ENCODE results near the gene NSF. TPM values are rescaled to one million over a fixed set of nuclear protein-coding genes. Genes with fewer than 3 reads are reported as not detected.
"Not testable (repeated sequence)": the region's sequence is repeated elsewhere in the genome, so short reads cannot be mapped to it uniquely, and the experiment has no call there.

The NSF gene
- 10 to 100 TPM; 21.0 to 33.7 (median 28.0) TPM for total RNA-seq

DNA sequence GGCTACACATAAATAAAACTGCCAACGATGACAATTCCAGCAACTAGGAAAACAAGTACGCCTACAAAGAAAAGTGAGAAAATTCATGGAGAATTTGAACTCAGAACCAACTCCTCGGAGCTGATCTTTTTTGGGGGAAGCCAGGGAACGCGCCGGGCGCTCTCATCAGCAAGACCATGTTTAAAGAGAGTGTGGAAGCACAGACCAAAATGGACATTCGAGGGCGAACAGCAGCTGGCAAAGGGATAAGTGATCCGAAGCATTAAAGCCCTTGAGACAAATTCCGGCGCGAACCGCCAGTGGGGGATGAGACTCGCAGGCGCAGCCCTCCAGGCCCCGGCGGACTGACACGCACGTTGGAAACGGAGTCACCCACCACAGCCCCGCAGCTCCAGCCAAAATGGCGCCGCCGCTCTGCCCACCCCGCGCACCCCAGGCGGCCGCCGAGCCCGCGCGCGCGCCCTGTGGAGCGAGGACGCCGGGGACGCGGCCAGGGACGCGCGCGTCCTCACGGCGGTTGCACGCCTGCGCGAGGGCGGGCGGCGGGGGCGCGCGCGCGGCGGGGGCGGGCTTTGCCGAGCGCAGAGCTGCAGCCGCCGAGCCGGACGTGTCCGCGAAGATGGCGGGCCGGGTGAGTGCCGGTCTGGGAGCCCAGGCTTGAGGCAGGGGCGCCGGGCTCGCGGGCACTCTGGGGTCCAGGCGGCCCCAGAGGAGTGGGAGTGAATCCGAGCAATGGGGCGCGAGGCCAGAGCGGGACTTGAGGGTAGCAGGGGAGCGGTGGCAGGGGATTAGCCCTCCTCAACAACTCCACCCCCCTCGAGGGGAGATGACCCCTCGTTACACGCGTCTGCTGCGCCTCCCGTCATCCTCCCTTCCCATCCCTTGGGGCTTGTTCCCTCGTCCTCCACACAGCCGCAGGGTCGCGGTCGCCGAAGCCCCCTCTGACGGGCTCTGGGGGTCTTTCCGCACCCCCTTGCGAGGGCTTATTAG is at the start of gene NSF:
TSS of gene NSF (plus strand) at position 513 of the 990 bp plus-strand sequence. CDS start at position 620, 107 bp downstream.
- intact Hi-C loops (cut with DNase I; ENCODE audit: low total_unique reads); DNase-seq (ENCODE audit: low spot score in 2 of 2); H3K4me3 ChIP-seq (ENCODE audit: low read depth, poor library complexity, severe bottlenecking): not testable (repeated sequence)
- no CpG with 5 or more reads among the region's 95 CpGs for WGBS, 2 donors

DNA sequence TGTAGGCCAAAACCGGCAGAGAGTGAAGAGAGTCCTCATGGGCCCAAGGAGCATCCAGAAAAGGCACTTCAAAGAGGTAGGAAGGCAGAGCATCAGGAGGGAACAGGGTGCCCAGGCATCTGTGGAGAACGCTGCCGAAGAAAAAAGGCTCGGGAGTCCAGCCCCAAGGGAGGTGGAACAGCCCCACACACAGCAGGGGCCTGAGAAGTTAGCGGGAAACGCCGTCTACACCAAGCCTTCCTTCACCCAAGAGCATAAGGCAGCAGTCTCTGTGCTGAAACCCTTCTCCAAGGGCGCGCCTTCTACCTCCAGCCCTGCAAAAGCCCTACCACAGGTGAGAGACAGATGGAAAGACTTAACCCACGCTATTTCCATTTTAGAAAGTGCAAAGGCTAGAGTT is 41.9 kb upstream of the NSF start:
- 88 to 90% methylated on average over 4 to 9 of the region's 10 CpGs for WGBS, 2 donors
- intact Hi-C loops (cut with DNase I; ENCODE audit: low total_unique reads); DNase-seq (ENCODE audit: low spot score in 2 of 2); H3K4me3 ChIP-seq (ENCODE audit: low read depth, poor library complexity, severe bottlenecking): not testable (repeated sequence)

DNA sequence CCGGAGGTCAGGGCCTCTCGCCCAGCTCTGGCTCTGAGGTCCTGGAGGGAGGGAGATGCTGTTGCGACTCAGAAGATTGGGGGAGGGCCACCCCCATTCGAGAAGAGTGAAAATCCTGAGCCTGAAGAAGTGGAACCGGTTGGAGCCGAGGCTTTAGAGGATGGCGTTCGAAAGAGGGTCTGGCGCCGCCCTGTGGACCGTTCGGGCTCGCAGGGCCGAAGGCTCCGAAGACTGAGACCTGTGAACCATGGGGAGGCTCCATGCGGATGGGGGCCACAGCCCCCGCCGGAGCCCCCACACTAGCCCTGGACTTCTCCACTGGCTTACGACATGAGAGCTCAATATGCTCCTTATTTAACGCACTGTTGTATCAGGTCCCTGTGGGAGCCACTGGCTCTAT is 31.3 kb upstream of the NSF start:
- H3K4me3 ChIP-seq (ENCODE audit: low read depth, poor library complexity, severe bottlenecking); DNase-seq (ENCODE audit: low spot score in 2 of 2); intact Hi-C loops (cut with DNase I; ENCODE audit: low total_unique reads): not testable (repeated sequence)
- no CpG with 5 or more reads among the region's 20 CpGs for WGBS, 2 donors

GRCh38 chr17:46560048-46560447 is 30.4 kb upstream of the NSF start:
- DNase-seq (ENCODE audit: low spot score in 2 of 2); intact Hi-C loops (cut with DNase I; ENCODE audit: low total_unique reads); H3K4me3 ChIP-seq (ENCODE audit: low read depth, poor library complexity, severe bottlenecking): not testable (repeated sequence)
- no CpG with 5 or more reads among the region's 3 CpGs for WGBS, 2 donors

- no CpG with 5 or more reads among the region's 2 CpGs for WGBS, 2 donors
- H3K4me3 ChIP-seq (ENCODE audit: low read depth, poor library complexity, severe bottlenecking); intact Hi-C loops (cut with DNase I; ENCODE audit: low total_unique reads); DNase-seq (ENCODE audit: low spot score in 2 of 2): not testable (repeated sequence)
Measured at GRCh38 chr17:46566284-46566683, 24.2 kb upstream of the NSF start.

DNA sequence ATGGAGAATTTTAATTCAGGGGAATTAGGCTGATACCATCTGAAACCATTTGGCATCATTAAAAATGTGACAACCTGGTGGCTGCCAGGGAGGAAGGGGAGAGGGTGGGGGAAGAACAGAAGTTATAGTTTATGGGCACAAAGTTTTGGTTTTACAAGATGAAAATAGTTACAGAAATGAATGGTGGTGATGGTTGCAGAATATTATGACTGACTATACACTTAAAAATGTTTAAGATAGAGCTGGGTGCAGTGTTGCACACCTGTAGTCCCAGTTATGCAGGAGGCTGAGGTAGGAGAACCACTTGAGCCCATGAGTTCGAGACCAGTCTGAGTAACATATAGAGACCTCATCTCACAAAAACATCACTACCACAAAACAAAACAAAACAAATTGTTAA is 23.5 kb upstream of the NSF start:
- DNase-seq (ENCODE audit: low spot score in 2 of 2); intact Hi-C loops (cut with DNase I; ENCODE audit: low total_unique reads); H3K4me3 ChIP-seq (ENCODE audit: low read depth, poor library complexity, severe bottlenecking): not testable (repeated sequence)
- WGBS, 2 donors = no CpG with 5 or more reads among the region's 1 CpG

- H3K4me3 ChIP-seq (ENCODE audit: low read depth, poor library complexity, severe bottlenecking); DNase-seq (ENCODE audit: low spot score in 2 of 2); intact Hi-C loops (cut with DNase I; ENCODE audit: low total_unique reads): not testable (repeated sequence)
- no CpG with 5 or more reads among the region's 4 CpGs for WGBS, 2 donors
Measured at GRCh38 chr17:46571796-46572195, 18.7 kb upstream of the NSF start.

DNA sequence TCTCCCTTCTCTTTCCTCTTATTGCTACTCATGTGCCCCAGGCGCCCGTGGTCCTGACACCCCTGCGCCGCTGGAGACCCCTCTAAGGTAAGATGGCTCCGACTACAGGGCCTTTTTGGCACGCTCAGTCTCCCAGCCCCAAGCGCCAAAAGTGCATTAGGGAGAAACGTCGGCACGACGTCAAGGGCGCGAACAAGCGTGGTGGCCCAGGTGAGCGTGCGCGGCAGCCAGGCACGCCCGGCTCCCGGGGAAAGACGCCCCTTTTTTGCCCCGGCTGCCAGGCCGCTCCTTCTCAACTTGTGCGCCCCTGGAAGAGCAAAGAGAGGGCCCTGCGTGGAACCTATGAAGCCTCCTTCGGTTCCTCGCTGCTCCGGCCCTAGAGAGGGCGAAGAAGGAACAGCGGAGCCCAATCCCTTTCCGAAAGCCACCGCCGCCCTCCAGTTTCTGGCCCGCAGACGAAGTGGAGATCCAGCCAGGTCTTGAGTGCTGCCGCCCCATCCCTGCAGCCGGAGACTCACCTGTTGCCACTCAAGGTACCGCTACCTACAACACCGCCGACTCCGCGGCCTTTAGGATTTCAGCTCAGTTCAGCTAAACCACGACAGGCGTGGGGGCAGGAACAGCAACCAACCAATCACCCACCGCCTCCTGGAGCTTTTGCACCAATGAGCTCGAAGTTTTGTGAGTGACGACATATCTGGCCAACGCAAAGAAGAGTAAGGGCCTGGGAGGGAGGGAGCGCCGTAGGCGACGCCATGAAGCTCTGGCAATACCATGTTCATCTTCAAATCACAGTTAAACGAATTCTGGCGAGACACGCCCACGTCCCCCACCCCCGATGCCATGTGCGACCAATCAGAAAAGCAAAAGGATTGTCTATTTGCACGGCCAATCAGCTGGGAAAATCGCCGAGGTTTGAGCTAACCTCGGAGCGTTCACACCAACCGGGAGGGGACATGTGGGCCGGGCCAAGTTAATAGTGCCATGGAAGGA is 11.1 kb upstream of the NSF start, which contains the start of gene ARL17A:
TSS of gene ARL17A (minus strand) at position 609 of the 993 bp plus-strand sequence. CDS start 3,369 bp downstream, outside the sequence.
- intact Hi-C loops (cut with DNase I; ENCODE audit: low total_unique reads); H3K4me3 ChIP-seq (ENCODE audit: low read depth, poor library complexity, severe bottlenecking): not testable (repeated sequence)
- peak; percentile 78 to 94 for DNase-seq (ENCODE audit: low spot score in 2 of 2)
- no CpG with 5 or more reads among the region's 65 CpGs for WGBS, 2 donors

DNA sequence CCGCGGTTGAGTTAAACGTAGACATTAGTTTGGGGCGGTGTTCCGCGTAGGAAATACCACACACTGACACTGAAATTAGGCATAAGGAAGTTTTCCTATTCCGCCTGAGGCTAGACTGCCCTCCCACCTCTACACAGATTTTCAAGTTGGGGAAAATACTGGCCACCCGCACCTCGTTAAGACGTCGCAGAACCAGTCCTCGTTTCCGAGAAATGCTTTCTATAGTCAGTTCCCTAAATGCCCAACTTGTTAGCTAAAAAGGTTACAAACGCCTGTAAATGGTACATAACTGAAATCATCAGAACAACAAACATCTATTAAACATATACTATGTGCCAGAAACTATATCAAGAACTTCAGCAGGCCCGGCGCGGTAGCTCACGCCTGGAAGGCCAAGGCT is 10.4 kb upstream of the NSF start:
- 0 to 4% methylated on average over 1 to 7 of the region's 18 CpGs for WGBS, 2 donors
- H3K4me3 ChIP-seq (ENCODE audit: low read depth, poor library complexity, severe bottlenecking); intact Hi-C loops (cut with DNase I; ENCODE audit: low total_unique reads): not testable (repeated sequence)

GRCh38 chr17:46585444-46585843 is 5.0 kb upstream of the NSF start:
- DNase-seq (ENCODE audit: low spot score in 2 of 2); H3K4me3 ChIP-seq (ENCODE audit: low read depth, poor library complexity, severe bottlenecking); intact Hi-C loops (cut with DNase I; ENCODE audit: low total_unique reads): not testable (repeated sequence)
- WGBS, 2 donors = no CpG with 5 or more reads among the region's 3 CpGs

More for the DNA sequence above, 10.4 kb upstream of the NSF start:
- DNase-seq (ENCODE audit: low spot score in 2 of 2) = not testable (repeated sequence)

GRCh38 chr17:46591332-46591731 is 863 bp downstream of the NSF start:
- WGBS, 2 donors = no CpG with 5 or more reads among the region's 7 CpGs
- DNase-seq (ENCODE audit: low spot score in 2 of 2); intact Hi-C loops (cut with DNase I; ENCODE audit: low total_unique reads); H3K4me3 ChIP-seq (ENCODE audit: low read depth, poor library complexity, severe bottlenecking): not testable (repeated sequence)

GRCh38 chr17:46598344-46598931 is 8.0 kb downstream of the NSF start:
- intact Hi-C loops (cut with DNase I; ENCODE audit: low total_unique reads); DNase-seq (ENCODE audit: low spot score in 2 of 2); H3K4me3 ChIP-seq (ENCODE audit: low read depth, poor library complexity, severe bottlenecking): not testable (repeated sequence)
- WGBS, 2 donors = 52 to 63% methylated on average over 3 of the region's 3 CpGs

- H3K4me3 ChIP-seq (ENCODE audit: low read depth, poor library complexity, severe bottlenecking); intact Hi-C loops (cut with DNase I; ENCODE audit: low total_unique reads); DNase-seq (ENCODE audit: low spot score in 2 of 2): not testable (repeated sequence)
- WGBS, 2 donors = no CpG with 5 or more reads among the region's 3 CpGs
Measured at GRCh38 chr17:46600767-46601166, 10.3 kb downstream of the NSF start.

GRCh38 chr17:46603125-46603524 is 12.7 kb downstream of the NSF start:
- H3K4me3 ChIP-seq (ENCODE audit: low read depth, poor library complexity, severe bottlenecking); intact Hi-C loops (cut with DNase I; ENCODE audit: low total_unique reads); DNase-seq (ENCODE audit: low spot score in 2 of 2): not testable (repeated sequence)
